ENCODE data around the gene GAST. TPM values are rescaled to one million over a fixed set of nuclear protein-coding genes. Genes with fewer than 3 reads are reported as not detected.
"Not testable (repeated sequence)": the region's sequence is repeated elsewhere in the genome, so short reads cannot be mapped to it uniquely, and the experiment has no call there.

Gene GAST
- total RNA-seq, 1 donor from 2014 or later, result not detected

- Mint-ChIP-seq H3K27me3 (ENCODE audit: low read depth, unreplicated experiment) (peaks cover 16% of the 10 kb centered on the region), H3K27ac (ENCODE audit: unreplicated experiment) (peak overlapping the region; percentile 80), H3K4me1 (ENCODE audit: low read depth, unreplicated experiment) (peaks cover 8% of the 10 kb centered on the region), H3K4me3 (ENCODE audit: unreplicated experiment) (peak overlapping the region; percentile 34), H3K36me3 (ENCODE audit: low read depth, unreplicated experiment) (no peaks in the 10 kb centered on the region), H3K9me3 (ENCODE audit: unreplicated experiment) (no peaks in the 10 kb centered on the region)
- Histone ChIP-seq H3K27ac (ENCODE audit: low read depth, low read length) (no peak overlapping the region), H3K4me2 (ENCODE audit: low read length) (peak overlapping the region; percentile 88), H3K4me1 (ENCODE audit: insufficient read depth, low read length) (peaks cover 14% of the 10 kb centered on the region), H3K36me3 (ENCODE audit: insufficient read depth, low read length) (no peaks in the 10 kb centered on the region), H3K9me3 (ENCODE audit: insufficient read depth, low read depth, low read length) (no peaks in the 10 kb centered on the region), H3K27me3 (ENCODE audit: insufficient read depth, low read length) (no peaks in the 10 kb centered on the region), H3K4me3 (ENCODE audit: insufficient read depth, low read depth, low read length) (peak overlapping the region; percentile 59), H3K9ac (ENCODE audit: low read length) (no peak overlapping the region), H2AFZ (ENCODE audit: low read depth, low read length) (peak overlapping the region; percentile 85), H3K79me2 (ENCODE audit: insufficient read depth, low read length) (no peaks in the 10 kb centered on the region), H4K20me1 (ENCODE audit: insufficient read depth, low read length) (no peaks in the 10 kb centered on the region)
- no peak for TF ChIP-seq EZH2 (IDR thresholded peaks at IDR 0.05; ENCODE audit: insufficient read depth, low read length)
- FAIRE-seq (no peak), DNase-seq (ENCODE audit: low read depth) (no peak)
Observed at GRCh38 chr17:41667280-41668041, 44.7 kb upstream of the GAST start.

DNA sequence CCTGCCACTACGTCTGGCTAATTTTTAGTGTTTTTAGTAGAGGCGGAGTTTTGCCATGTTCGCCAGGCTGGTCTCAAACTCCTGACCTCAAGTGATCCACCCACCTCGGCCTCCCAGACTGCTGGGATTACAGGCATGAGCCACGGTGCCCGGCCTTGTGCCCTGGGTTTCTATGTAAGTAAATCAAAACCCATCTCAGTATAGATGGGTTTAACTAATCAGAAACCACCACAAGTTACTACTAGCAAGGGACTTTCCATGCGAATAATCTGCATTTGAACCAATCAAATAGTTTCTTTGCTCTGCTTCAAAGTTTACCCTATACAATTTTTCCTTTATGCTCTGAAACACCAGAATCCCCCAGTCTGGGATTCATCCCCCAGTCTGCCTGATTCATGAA lies 40.0 kb upstream of the GAST start:
- peaks cover 3% of the 10 kb centered on the region for H3K27me3 Mint-ChIP-seq (ENCODE audit: low read depth, unreplicated experiment)
- H3K27ac ChIP-seq (ENCODE audit: low read depth, low read length), result no peak overlapping the region
- DNase-seq (ENCODE audit: low read depth), result no peak
- no peak overlapping the region for H3K9ac ChIP-seq (ENCODE audit: low read length)
- FAIRE-seq, result no peak
- H4K20me1 ChIP-seq (ENCODE audit: insufficient read depth, low read length), result no peaks in the 10 kb centered on the region
- H3K4me3 ChIP-seq (ENCODE audit: insufficient read depth, low read depth, low read length), result no peak overlapping the region
- H3K9me3 Mint-ChIP-seq (ENCODE audit: unreplicated experiment), result peaks cover 3% of the 10 kb centered on the region
- no peak overlapping the region for H2AFZ ChIP-seq (ENCODE audit: low read depth, low read length)
- H3K36me3 ChIP-seq (ENCODE audit: insufficient read depth, low read length), result no peaks in the 10 kb centered on the region
- H3K9me3 ChIP-seq (ENCODE audit: insufficient read depth, low read depth, low read length), result no peaks in the 10 kb centered on the region
- H3K4me2 ChIP-seq (ENCODE audit: low read length), result no peak overlapping the region
- no peaks in the 10 kb centered on the region for H3K27me3 ChIP-seq (ENCODE audit: insufficient read depth, low read length)
- TF ChIP-seq CTCF (IDR thresholded peaks at IDR 0.05; ENCODE audit: insufficient read depth, low read depth, low read length), result no peak
- no peak for TF ChIP-seq EZH2 (IDR thresholded peaks at IDR 0.05; ENCODE audit: insufficient read depth, low read length)
- no peaks in the 10 kb centered on the region for H3K36me3 Mint-ChIP-seq (ENCODE audit: low read depth, unreplicated experiment)
- H3K4me1 Mint-ChIP-seq (ENCODE audit: low read depth, unreplicated experiment), result peaks cover 5% of the 10 kb centered on the region
- H3K4me3 Mint-ChIP-seq (ENCODE audit: unreplicated experiment), result no peak overlapping the region
- H3K27ac Mint-ChIP-seq (ENCODE audit: unreplicated experiment), result no peak overlapping the region
- H3K79me2 ChIP-seq (ENCODE audit: insufficient read depth, low read length), result no peaks in the 10 kb centered on the region
- peaks cover 3% of the 10 kb centered on the region for H3K4me1 ChIP-seq (ENCODE audit: insufficient read depth, low read length)

GRCh38 chr17:41675157-41676057 lies 36.7 kb upstream of the GAST start:
- H3K27me3 ChIP-seq (ENCODE audit: insufficient read depth, low read length); H3K27me3 Mint-ChIP-seq (ENCODE audit: low read depth, unreplicated experiment); DNase-seq (ENCODE audit: low read depth); H3K27ac ChIP-seq (ENCODE audit: low read depth, low read length); H3K36me3 Mint-ChIP-seq (ENCODE audit: low read depth, unreplicated experiment); H3K4me2 ChIP-seq (ENCODE audit: low read length); H3K4me3 ChIP-seq (ENCODE audit: insufficient read depth, low read depth, low read length); FAIRE-seq; H2AFZ ChIP-seq (ENCODE audit: low read depth, low read length); H4K20me1 ChIP-seq (ENCODE audit: insufficient read depth, low read length); H3K9me3 Mint-ChIP-seq (ENCODE audit: unreplicated experiment); H3K9me3 ChIP-seq (ENCODE audit: insufficient read depth, low read depth, low read length); H3K79me2 ChIP-seq (ENCODE audit: insufficient read depth, low read length); H3K36me3 ChIP-seq (ENCODE audit: insufficient read depth, low read length); H3K9ac ChIP-seq (ENCODE audit: low read length); H3K4me3 Mint-ChIP-seq (ENCODE audit: unreplicated experiment): not testable (repeated sequence)
- Mint-ChIP-seq H3K4me1 (ENCODE audit: low read depth, unreplicated experiment) (peaks cover 14% of the 10 kb centered on the region), H3K27ac (ENCODE audit: unreplicated experiment) (peak overlapping the region; percentile 38)
- H3K4me1 ChIP-seq (ENCODE audit: insufficient read depth, low read length), result peaks cover 12% of the 10 kb centered on the region

All from astrocyte (in vitro differentiated cells and primary cell).